NCI-H1930 (cell line): ENCODE results near the gene PIGC.

Source experiments
- DNase-seq, 2 experiments: peaks; one replicate each; lab custom pipeline; 2025; lab: John Stamatoyannopoulos, UW

Gene PIGC

GRCh38 chr1:172443666-172444453 lies at the start of gene PIGC:
Gene PIGC, minus strand, starts transcription at chr1:172444069. Its CDS starts 1,447 bp downstream, at chr1:172442622.
- peak; percentile 77 to 81 for DNase-seq

GRCh38 chr1:172492421-172492820 lies 48.6 kb upstream of the PIGC start:
- no peak for DNase-seq

- DNase-seq, result no peak
These were observed 46.0 kb upstream of the PIGC start for GRCh38 chr1:172489847-172490246.

GRCh38 chr1:172488393-172488792 lies 44.5 kb upstream of the PIGC start:
- DNase-seq, result no peak

DNA sequence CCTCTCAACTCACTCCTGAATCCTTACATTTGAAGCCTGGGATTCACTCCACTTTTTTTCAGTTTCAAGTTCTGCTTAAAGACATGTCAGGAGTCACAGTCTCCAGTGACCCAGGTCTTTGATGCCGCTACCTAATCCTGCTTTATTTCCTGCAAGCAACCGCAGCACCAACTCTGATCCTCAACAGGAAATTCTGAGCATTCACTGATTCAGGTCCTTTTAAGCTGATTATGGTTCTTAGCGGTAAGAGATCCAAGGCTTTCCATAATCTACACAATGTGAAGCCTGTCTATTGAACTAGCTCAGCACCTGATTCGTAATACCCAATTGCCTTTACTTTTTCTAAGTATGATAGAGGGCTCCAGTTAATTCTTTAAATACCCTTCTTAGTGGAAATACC lies 43.7 kb upstream of the PIGC start:
- no peak for DNase-seq

DNA sequence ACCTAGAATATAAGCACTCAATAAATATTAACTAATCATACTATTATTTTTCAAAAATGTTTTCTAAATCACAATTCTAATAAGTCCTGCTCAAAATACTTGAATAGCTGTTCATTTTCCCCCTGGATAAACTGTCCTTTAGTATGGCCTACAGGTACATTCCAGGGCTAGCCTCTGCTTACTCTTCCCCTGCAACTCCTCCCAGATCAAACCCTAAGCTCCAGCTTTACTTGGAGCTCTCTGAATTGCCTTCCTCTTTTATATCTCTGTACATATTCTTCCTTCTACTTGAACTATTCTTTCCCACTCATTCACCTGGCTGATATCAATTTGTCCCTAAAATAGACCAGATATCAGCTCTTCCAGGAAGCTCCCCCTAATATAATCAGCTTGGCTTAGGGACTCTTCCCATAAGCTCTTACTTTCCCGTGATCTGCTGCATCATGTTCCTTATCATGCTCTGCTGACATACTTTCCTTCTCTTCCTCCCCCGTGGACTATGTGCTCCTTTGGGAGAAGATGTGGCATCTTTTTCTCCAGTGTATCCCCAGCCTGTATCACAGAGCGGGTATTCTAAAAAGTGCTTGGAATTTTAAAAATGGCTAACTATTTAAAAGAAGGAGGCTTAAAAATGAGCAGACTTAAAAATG lies 43.1 kb upstream of the PIGC start:
- DNase-seq, result no peak

GRCh38 chr1:172485626-172486025 lies 41.8 kb upstream of the PIGC start:
- DNase-seq, result no peak

GRCh38 chr1:172484252-172484651 lies 40.4 kb upstream of the PIGC start:
- DNase-seq, result no peak

DNA sequence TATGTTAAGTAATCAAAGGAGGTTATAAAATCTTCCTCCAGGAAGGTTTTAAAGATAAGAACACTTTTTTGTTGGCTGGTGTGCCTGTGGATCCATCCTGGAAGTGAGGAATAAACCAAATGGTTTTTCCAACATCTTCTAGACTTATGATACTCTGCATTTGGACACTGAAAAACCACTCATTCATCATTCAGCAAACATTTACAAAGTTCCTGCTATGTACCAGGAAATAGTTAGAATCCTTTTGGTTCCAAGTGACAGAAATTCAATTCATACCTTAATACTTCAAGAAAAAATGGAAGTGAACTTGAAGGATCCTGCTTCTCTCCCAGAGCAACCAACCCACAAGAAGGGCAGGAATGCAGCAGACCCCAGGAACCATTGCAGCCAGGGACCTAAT lies 39.6 kb upstream of the PIGC start:
- no peak for DNase-seq

GRCh38 chr1:172482044-172482443 lies 38.2 kb upstream of the PIGC start:
- no peak for DNase-seq

GRCh38 chr1:172480431-172480830 lies 36.6 kb upstream of the PIGC start:
- no peak for DNase-seq

GRCh38 chr1:172478485-172478884 lies 34.6 kb upstream of the PIGC start:
- no peak for DNase-seq

- no peak for DNase-seq
These were observed 33.9 kb upstream of the PIGC start for GRCh38 chr1:172477741-172478140.

GRCh38 chr1:172477216-172477615 lies 33.3 kb upstream of the PIGC start:
- DNase-seq, result no peak

DNA sequence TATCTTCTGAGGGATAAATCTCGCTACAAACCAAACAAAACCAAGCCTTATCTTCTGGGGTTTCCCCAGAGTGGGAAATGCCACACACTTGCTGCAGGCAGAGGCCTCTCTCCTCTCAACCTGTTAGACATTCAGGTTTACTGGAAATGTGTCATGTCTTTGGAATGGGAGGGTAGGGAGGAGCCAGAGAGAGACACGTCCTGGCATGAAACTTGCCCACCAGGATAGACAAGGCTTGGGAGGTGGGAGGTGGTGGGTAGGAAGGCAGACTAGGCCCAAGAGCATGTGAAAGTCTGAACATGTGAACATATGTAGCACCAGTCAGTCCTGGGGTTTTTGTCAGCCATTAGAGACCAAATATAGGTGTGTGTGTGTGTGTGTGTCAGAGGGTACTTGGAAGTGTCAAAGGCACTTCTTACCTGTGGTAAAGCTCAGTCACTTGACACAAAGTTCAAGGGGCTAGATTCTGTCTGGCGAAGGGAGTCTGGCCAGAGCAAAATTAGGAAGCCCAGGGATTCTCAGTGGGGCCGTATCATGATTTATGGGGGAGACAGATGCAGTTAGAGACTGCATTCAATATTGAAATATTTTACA lies 32.4 kb upstream of the PIGC start:
- no peak for DNase-seq

DNA sequence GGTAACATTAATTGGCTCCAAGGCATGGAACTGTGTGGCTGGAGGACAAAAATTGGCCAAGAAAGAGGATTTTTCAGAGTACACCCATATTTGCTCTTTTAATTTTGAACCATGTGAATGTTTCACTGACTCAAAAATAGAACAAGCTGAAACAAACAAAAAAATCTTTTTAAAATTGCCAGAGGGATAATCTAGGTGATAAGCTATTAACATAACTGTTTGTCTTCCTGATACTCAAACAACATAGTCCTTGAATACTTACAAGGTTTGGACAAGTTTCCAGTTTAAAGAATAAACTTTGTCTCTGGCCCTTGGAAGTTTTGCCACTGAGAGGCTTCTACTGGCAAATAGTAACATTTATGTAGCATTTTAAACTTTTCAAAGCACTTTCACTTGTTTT lies 30.0 kb upstream of the PIGC start:
- no peak for DNase-seq

GRCh38 chr1:172473302-172473701 lies 29.4 kb upstream of the PIGC start:
- DNase-seq, result no peak

DNA sequence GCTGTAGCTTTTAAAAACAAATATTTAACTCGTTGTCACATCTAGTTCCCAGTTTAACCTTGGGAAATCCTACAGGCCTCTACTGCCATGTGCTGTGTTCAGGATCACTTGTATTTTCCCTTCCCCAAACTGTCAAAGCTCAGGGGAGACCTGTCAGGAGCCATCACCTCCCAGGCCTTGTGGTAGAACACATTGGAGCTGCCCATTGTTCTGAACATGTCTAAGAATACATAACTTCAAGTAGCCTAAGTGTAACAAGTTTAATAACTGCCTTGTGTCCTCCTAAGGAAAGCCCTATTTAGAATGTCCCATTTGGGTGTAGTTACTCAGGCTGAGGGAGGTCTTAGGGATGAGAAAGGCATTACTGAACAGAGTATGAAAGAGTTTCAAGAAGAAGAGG lies 28.6 kb upstream of the PIGC start:
- DNase-seq, result no peak

DNA sequence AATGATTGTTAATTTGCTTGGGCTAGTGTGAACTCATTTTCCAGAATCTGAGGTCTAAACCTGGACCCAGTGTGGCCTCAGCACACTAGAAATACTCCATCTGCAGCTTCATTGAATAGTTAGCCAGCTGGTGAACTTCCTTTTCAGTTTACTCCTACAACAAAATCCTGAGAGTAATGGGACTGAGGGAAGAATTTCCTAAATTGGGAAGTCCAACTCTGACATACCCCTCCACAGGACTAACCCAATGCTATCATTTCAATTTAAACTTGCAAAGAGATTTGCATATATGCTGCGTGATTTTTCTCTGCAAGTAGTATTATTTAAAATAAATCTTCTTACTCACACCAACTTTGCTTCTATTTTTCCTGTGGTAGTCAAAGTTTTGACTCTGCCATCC lies 27.8 kb upstream of the PIGC start:
- no peak for DNase-seq

GRCh38 chr1:172470149-172470548 lies 26.3 kb upstream of the PIGC start:
- no peak for DNase-seq

GRCh38 chr1:172469717-172470116 lies 25.8 kb upstream of the PIGC start:
- DNase-seq, result no peak

- DNase-seq, result no peak
These were observed 24.4 kb upstream of the PIGC start for GRCh38 chr1:172468296-172468695.

- DNase-seq, result no peak
These were observed 23.6 kb upstream of the PIGC start for GRCh38 chr1:172467446-172467845.
